ENCODE measurements around the gene SMCO2.
"Not testable (repeated sequence)": the region's sequence is repeated elsewhere in the genome, so short reads cannot be mapped to it uniquely, and the experiment has no call there.

Gene SMCO2

GRCh38 chr12:27528788-27529187, 82.3 kb downstream of the SMCO2 start:
- no peak for DNase-seq (ENCODE audit: low spot score)

GRCh38 chr12:27530157-27530922, 83.8 kb downstream of the SMCO2 start:
- DNase-seq (ENCODE audit: low spot score) = no peak

- no peak for DNase-seq (ENCODE audit: low spot score)
Measured at GRCh38 chr12:27531896-27532295, 85.4 kb downstream of the SMCO2 start.

- DNase-seq (ENCODE audit: low spot score) = no peak
Measured at GRCh38 chr12:27534060-27534764, 87.7 kb downstream of the SMCO2 start.

- no peak for DNase-seq (ENCODE audit: low spot score)
Measured at GRCh38 chr12:27534765-27535161, 88.2 kb downstream of the SMCO2 start.

- no peak for DNase-seq (ENCODE audit: low spot score)
Measured at GRCh38 chr12:27535318-27535717, 88.8 kb downstream of the SMCO2 start.

GRCh38 chr12:27537855-27538675, 91.5 kb downstream of the SMCO2 start:
- DNase-seq (ENCODE audit: low spot score) = no peak

GRCh38 chr12:27539191-27539631, 92.7 kb downstream of the SMCO2 start:
- DNase-seq (ENCODE audit: low spot score) = peak; percentile 26

GRCh38 chr12:27541031-27541719, 94.6 kb downstream of the SMCO2 start:
- DNase-seq (ENCODE audit: low spot score) = no peak

- DNase-seq (ENCODE audit: low spot score) = peak; percentile 49
Measured at GRCh38 chr12:27542628-27543027, 96.1 kb downstream of the SMCO2 start.

- DNase-seq (ENCODE audit: low spot score) = not testable (repeated sequence)
Measured at GRCh38 chr12:27544858-27545257, 98.3 kb downstream of the SMCO2 start.

GRCh38 chr12:27545665-27546064, 99.1 kb downstream of the SMCO2 start:
- DNase-seq (ENCODE audit: low spot score) = no peak

- DNase-seq (ENCODE audit: low spot score) = no peak
Measured at GRCh38 chr12:27547592-27547991, 101.1 kb downstream of the SMCO2 start.

GRCh38 chr12:27548301-27549199, 102.0 kb downstream of the SMCO2 start:
- no peak for DNase-seq (ENCODE audit: low spot score)

GRCh38 chr12:27549236-27549800, 102.8 kb downstream of the SMCO2 start:
- DNase-seq (ENCODE audit: low spot score) = peak; percentile 34

- peak; percentile 68 for DNase-seq (ENCODE audit: low spot score)
Measured at GRCh38 chr12:27549801-27550652, 103.5 kb downstream of the SMCO2 start.

- DNase-seq (ENCODE audit: low spot score) = no peak
Measured at GRCh38 chr12:27550653-27550975, 104.1 kb downstream of the SMCO2 start.

GRCh38 chr12:27551172-27551840, 104.8 kb downstream of the SMCO2 start:
- DNase-seq (ENCODE audit: low spot score) = no peak
